Naive thymus-derived CD4-positive, alpha-beta T cell (primary cell): ENCODE results near the gene GDPD2. TPM values are rescaled to one million over a fixed set of nuclear protein-coding genes. Genes with fewer than 3 reads are reported as not detected.
A peak's percentile ranks its signal among the peaks of the same experiment; 100 is the strongest.

ENCODE experiments used
- ATAC-seq: fragments of 150-1000 bp; cut with Tn5 transposase; 2 replicates; pipeline ENCODE4 v1.10.0; 2021; ENCODE audit warnings: mild to moderate bottlenecking, moderate library complexity
- CTCF ChIA-PET: fragments of 350-600 bp; sonication (Branson Sonifier 250); formaldehyde crosslinking; loops from one replicate; lab custom pipeline; 2021; ENCODE audit warnings: antibody characterized with exemption; lab: Charles Lee
- POLR2A ChIA-PET: fragments of 350-600 bp; sonication (Branson Sonifier 250); formaldehyde crosslinking; loops from one replicate; lab custom pipeline; 2021; ENCODE audit warnings: antibody characterized with exemption, inconsistent platforms; lab: Charles Lee
- DNase-seq, 9 donors: peaks; one replicate each; pipeline versions ENCODE4 v3.0.0 to v3.0.0-alpha.2; 2020 to 2022; ENCODE audit warnings: mixed read lengths in 1 of 9
- H3K27ac ChIP-seq: one replicate; pipeline ENCODE4 v1.7.0; 2013; ENCODE audit warnings: mild to moderate bottlenecking, low read depth, low read length, moderate library complexity
- H3K27me3 ChIP-seq, 2 donors: one replicate each; pipeline ENCODE4 v1.7.0; 2013; ENCODE audit warnings: low read length in 2 of 2, mild to moderate bottlenecking in 2 of 2, moderate library complexity in 2 of 2; ENCODE audit not compliant: control insufficient read depth in 2 of 2, insufficient read depth in 2 of 2
- H3K36me3 ChIP-seq, 3 experiments: 1 replicate in 2 of 3; 2 replicates in 1 of 3; pipeline ENCODE4 v1.7.0; 2013; ENCODE audit warnings: low read length in 3 of 3, mild to moderate bottlenecking in 3 of 3, moderate library complexity in 1 of 3; ENCODE audit not compliant: insufficient read depth in 3 of 3, control insufficient read depth in 2 of 3
- H3K4me1 ChIP-seq, 2 donors: one replicate each; pipeline ENCODE4 v1.7.0; 2013; ENCODE audit warnings: low read length in 2 of 2, mild to moderate bottlenecking in 2 of 2, moderate library complexity in 1 of 2; ENCODE audit not compliant: control insufficient read depth in 2 of 2, insufficient read depth in 2 of 2
- H3K4me3 ChIP-seq: 2 replicates; pipeline ENCODE4 v1.7.0; 2013; ENCODE audit warnings: mild to moderate bottlenecking, low read length
- H3K9me3 ChIP-seq, 3 experiments: 1 replicate in 2 of 3; 2 replicates in 1 of 3; pipeline ENCODE4 v1.7.0; 2013; ENCODE audit warnings: low read length in 3 of 3; ENCODE audit not compliant: control insufficient read depth in 2 of 3
- H3K27ac Mint-ChIP-seq, 9 donors: one replicate each; pipeline ENCODE4 v1.8.0; 2020 to 2022; ENCODE audit warnings: mixed read lengths in 9 of 9, mild to moderate bottlenecking in 8 of 9, moderate library complexity in 5 of 9, inconsistent platforms in 2 of 9
- H3K27me3 Mint-ChIP-seq, 5 donors: one replicate each; pipeline ENCODE4 v1.8.0; 2021 to 2022; ENCODE audit warnings: mixed read lengths in 5 of 5, mild to moderate bottlenecking in 1 of 5
- H3K36me3 Mint-ChIP-seq, 5 donors: one replicate each; pipeline ENCODE4 v1.8.0; 2020 to 2022; ENCODE audit warnings: mixed read lengths in 5 of 5, mild to moderate bottlenecking in 3 of 5, inconsistent platforms in 1 of 5
- H3K4me1 Mint-ChIP-seq, 7 donors: one replicate each; pipeline ENCODE4 v1.8.0; 2020 to 2022; ENCODE audit warnings: mixed read lengths in 7 of 7, mild to moderate bottlenecking in 3 of 7, inconsistent platforms in 1 of 7
- H3K4me3 Mint-ChIP-seq, 10 donors: one replicate each; pipeline ENCODE4 v1.8.0; 2020 to 2022; ENCODE audit warnings: mild to moderate bottlenecking in 10 of 10, mixed read lengths in 10 of 10, moderate library complexity in 6 of 10, inconsistent platforms in 2 of 10
- H3K9me3 Mint-ChIP-seq, 11 donors: one replicate each; pipeline ENCODE4 v1.8.0; 2020 to 2022; ENCODE audit warnings: mixed read lengths in 11 of 11, mild to moderate bottlenecking in 4 of 11, inconsistent platforms in 1 of 11, moderate library complexity in 1 of 11
- intact Hi-C, 2 donors: fragments of 100-400 bp; cut with micrococcal nuclease; formaldehyde crosslinking; loops; one replicate each; pipeline ENCODE4 v1.15.1; 2023
- polyA plus RNA-seq, 2 donors: library from polyadenylated mRNA; unstranded; fragments of 300-500 nt; fragmentation: Illumina TruSeq; gene quantifications; one replicate each; pipeline ENCODE4 v1.2.3, GENCODE V29; 2021
- total RNA-seq, 6 experiments: library from RNA in 5 of 6; stranded (reverse) in 5 of 6; gene quantifications; 1 replicate in 5 of 6; 2 replicates in 1 of 6; pipeline ENCODE4 v1.2.3 and lab custom pipeline; 2021 to 2026

Gene GDPD2
- total and polyA plus RNA-seq, 7 experiments from 2014 or later: 0.29 TPM; not detected in 6

- Histone ChIP-seq H3K9me3 (no peaks in the 10 kb centered on the region), H3K4me1 (no peaks in the 10 kb centered on the region), H3K36me3 (peaks cover 0 to 3% (median 0%) of the 10 kb centered on the region in 3 experiments), H3K4me3 (no peak overlapping the region), H3K27me3 (no peaks in the 10 kb centered on the region), H3K27ac (no peak overlapping the region)
- POLR2A ChIA-PET: no interaction called here
- Mint-ChIP-seq H3K9me3 (no peaks in the 10 kb centered on the region), H3K36me3 (peaks cover 0 to 20% (median 8%) of the 10 kb centered on the region in 5 donors), H3K4me3 (no peak overlapping the region), H3K4me1 (peaks cover 0 to 4% (median 0%) of the 10 kb centered on the region in 7 donors), H3K27ac (peak overlapping the region in 1 of 9 donors; percentile 14), H3K27me3 (no peaks in the 10 kb centered on the region)
- ATAC-seq (no peak), DNase-seq (no peak)
- CTCF ChIA-PET: no interaction called here
- intact Hi-C loops: no loop called here
Observed at GRCh38 chrX:70481471-70482270, 58.6 kb downstream of the GDPD2 start.

- POLR2A ChIA-PET: no interaction called here
- peaks cover 0 to 20% (median 8%) of the 10 kb centered on the region in 5 donors for H3K36me3 Mint-ChIP-seq
Observed at GRCh38 chrX:70482300-70482699, 59.2 kb downstream of the GDPD2 start.

More at GRCh38 chrX:70482300-70482699, 59.2 kb downstream of the GDPD2 start:
- H3K4me3 ChIP-seq: no peak overlapping the region
- CTCF ChIA-PET: no interaction called here
- intact Hi-C loops: no loop called here
- no peaks in the 10 kb centered on the region for H3K9me3 Mint-ChIP-seq
- no peak overlapping the region for H3K27ac ChIP-seq
- H3K4me1 Mint-ChIP-seq: peaks cover 0 to 2% (median 0%) of the 10 kb centered on the region in 7 donors
- H3K4me3 Mint-ChIP-seq: no peak overlapping the region
- H3K27ac Mint-ChIP-seq: no peak overlapping the region
- H3K36me3 ChIP-seq: peaks cover 0 to 3% (median 0%) of the 10 kb centered on the region in 3 experiments
- H3K27me3 ChIP-seq: no peaks in the 10 kb centered on the region
- ATAC-seq (no peak), DNase-seq (no peak)
- no peaks in the 10 kb centered on the region for H3K4me1 ChIP-seq
- H3K27me3 Mint-ChIP-seq: no peaks in the 10 kb centered on the region
- H3K9me3 ChIP-seq: no peaks in the 10 kb centered on the region

Other genes starting within 250 kb of the GDPD2 start
- gene DGAT2L6, start 245.8 kb upstream of the GDPD2 start, total RNA-seq: not detected
- not detected for gene DGAT2L6, start 245.8 kb upstream of the GDPD2 start, polyA plus RNA-seq
- gene AWAT1, start 188.7 kb upstream of the GDPD2 start, total RNA-seq: not detected
- gene AWAT1, start 188.7 kb upstream of the GDPD2 start, polyA plus RNA-seq: not detected
- under 1 TPM; 0.22 to 0.74 (median 0.39) TPM for gene P2RY4, start 163.1 kb upstream of the GDPD2 start, total RNA-seq
- gene P2RY4, start 163.1 kb upstream of the GDPD2 start, polyA plus RNA-seq: not detected
- not detected for gene ARR3, start 155.0 kb upstream of the GDPD2 start, total RNA-seq
- not detected for gene ARR3, start 155.0 kb upstream of the GDPD2 start, polyA plus RNA-seq
- not detected for gene RAB41, start 141.1 kb upstream of the GDPD2 start, total RNA-seq
- gene RAB41, start 141.1 kb upstream of the GDPD2 start, polyA plus RNA-seq: not detected
- 10 to 100 TPM in 4 of 5 experiments, 1 to 10 TPM in 1; 5.9 to 34.1 (median 10.8) TPM for gene PDZD11, start 133.4 kb upstream of the GDPD2 start, total RNA-seq
- 10 to 100 TPM; 25.6 to 36.7 TPM for gene PDZD11, start 133.4 kb upstream of the GDPD2 start, polyA plus RNA-seq
- 10 to 100 TPM in 1 of 5 experiments, under 1 TPM in 3, not detected in 1; 0.20 to 26.5 (median 0.21) TPM for gene KIF4A, start 133.2 kb upstream of the GDPD2 start, total RNA-seq
- gene KIF4A, start 133.2 kb upstream of the GDPD2 start, polyA plus RNA-seq: not detected
- 10 to 100 TPM in 1 of 5 experiments, 1 to 10 TPM in 4; 4.1 to 24.5 (median 5.5) TPM for gene DLG3, start 21.5 kb downstream of the GDPD2 start, total RNA-seq
- 1 to 10 TPM; 3.8 to 4.2 TPM for gene DLG3, start 21.5 kb downstream of the GDPD2 start, polyA plus RNA-seq